GM12875 (cell line): ENCODE measurements around the gene PAPSS1.

Source experiments
- H3K4me3 ChIP-seq: one replicate; pipeline ENCODE4 v1.5.1; 2011; ENCODE audit warnings: low read depth, low read length, control low read depth
- TF ChIP-seq, protein P1 (sequence below): IDR thresholded peaks from 2 replicates; pipeline ENCODE4 v1.5.1; 2011; ENCODE audit warnings: low read depth, mild to moderate bottlenecking, control low read depth, inconsistent platforms, low read length, moderate library complexity, borderline replicate concordance; ENCODE audit not compliant: insufficient read depth

Gene PAPSS1

DNA sequence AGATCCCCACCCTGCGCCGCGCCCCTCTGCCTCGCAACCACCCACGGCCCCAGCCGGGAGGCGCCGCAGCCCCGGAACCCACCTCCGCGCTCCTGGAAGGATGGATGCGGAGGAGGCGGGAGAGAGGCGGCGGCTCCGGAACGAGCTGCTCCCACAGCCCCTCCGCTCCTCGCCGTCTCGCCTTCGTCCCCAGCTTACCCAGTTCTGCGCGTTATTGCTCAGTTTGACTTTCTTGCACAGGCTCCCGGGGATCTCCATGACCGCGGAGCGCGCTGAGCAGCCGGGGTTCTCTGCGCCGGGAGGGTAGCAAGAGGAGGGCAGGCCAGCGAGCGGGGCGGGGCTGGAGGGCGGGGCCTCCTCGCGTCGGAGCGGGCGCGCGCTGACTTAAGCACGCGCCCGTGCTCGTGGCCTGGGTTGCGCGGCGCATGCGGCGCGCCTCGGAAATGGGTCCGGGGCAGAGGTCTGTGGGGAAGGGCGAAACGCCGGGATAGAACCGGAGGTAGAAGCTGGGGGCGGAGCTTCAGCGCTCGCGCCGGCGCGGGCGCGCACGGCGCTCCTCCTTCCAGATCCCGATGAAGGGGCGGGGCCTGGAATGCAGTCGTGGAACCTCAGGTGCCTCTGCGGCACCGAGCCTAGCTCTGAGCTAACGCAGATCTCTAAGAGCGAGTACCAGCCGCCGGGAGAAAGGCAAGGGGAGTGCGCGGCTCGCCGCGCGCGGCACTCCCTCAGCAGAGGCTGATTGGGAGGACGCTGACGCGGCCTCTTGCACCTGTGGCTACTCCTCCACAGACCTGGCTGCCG, at the start of gene PAPSS1:
TSS of gene PAPSS1 (minus strand) at position 313 of the 801 bp plus-strand sequence. CDS start at position 258, 55 bp downstream.
- peak within 1 kb of the TSS; percentile 98 for H3K4me3 ChIP-seq
- TF ChIP-seq, protein P1, sequence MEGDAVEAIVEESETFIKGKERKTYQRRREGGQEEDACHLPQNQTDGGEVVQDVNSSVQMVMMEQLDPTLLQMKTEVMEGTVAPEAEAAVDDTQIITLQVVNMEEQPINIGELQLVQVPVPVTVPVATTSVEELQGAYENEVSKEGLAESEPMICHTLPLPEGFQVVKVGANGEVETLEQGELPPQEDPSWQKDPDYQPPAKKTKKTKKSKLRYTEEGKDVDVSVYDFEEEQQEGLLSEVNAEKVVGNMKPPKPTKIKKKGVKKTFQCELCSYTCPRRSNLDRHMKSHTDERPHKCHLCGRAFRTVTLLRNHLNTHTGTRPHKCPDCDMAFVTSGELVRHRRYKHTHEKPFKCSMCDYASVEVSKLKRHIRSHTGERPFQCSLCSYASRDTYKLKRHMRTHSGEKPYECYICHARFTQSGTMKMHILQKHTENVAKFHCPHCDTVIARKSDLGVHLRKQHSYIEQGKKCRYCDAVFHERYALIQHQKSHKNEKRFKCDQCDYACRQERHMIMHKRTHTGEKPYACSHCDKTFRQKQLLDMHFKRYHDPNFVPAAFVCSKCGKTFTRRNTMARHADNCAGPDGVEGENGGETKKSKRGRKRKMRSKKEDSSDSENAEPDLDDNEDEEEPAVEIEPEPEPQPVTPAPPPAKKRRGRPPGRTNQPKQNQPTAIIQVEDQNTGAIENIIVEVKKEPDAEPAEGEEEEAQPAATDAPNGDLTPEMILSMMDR: no peak

DNA sequence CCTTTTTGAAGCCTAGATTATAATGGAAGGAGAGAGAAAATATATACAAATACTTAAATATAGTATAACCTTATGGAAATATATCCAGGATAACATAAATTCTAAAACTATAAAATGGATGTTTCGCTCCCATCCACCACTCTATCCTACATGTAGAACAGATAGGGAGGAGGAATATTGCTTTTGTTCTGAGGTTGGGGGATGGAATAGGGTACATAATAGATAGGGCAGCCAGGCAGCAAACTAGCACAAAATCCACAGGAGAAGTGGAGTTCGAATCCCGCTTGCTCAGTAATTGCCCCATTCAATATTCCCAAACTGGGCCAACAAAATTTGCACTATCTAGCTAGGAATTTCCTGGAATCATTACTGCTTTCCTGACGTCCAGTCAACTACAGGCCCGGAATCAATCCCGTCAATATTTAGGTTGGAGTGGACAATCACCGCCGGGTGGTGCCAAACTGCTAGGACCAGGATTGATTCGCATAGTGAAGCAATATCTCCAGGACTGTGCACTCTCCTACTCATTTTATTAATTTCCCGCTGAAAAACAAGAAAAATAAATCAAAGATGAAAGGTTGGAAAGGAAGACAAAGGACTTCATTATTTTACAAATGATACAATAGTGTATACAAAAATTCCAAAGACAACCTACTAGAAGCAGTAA, 40.4 kb upstream of the PAPSS1 start:
- H3K4me3 ChIP-seq: no peak overlapping the region
- TF ChIP-seq, protein P1: no peak

DNA sequence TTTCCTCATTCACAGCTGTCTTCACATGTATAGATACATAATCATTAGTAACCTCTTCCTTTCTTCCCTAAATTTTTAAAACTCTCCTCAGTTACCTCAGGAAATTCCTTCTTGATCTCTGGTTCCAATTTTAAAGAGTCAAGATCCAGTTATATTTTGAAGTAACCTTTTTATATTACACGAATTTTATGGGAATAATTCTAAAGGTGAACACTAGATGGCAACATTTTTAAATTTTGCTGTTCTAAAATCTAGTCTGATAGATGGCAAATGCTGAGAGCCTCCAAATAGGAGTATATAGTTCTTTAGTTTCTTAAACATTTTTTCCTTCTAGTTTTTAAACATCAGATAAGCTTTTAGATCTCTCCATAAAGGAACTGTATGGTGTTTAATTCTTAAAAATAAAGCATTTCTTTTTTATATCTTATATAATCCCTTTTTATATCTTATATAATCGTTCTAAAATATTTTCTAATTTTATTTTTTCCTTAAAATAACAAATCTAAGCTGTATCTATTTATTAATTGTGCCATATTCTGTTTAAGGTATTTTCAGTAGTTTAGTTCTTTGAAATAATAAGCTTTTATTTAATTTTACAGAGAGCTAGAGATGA, 37.9 kb upstream of the PAPSS1 start:
- TF ChIP-seq, protein P1: no peak
- H3K4me3 ChIP-seq: no peak overlapping the region

GRCh38 chr4:107757283-107757682, 37.2 kb upstream of the PAPSS1 start:
- H3K4me3 ChIP-seq: no peak overlapping the region
- TF ChIP-seq, protein P1: no peak

DNA sequence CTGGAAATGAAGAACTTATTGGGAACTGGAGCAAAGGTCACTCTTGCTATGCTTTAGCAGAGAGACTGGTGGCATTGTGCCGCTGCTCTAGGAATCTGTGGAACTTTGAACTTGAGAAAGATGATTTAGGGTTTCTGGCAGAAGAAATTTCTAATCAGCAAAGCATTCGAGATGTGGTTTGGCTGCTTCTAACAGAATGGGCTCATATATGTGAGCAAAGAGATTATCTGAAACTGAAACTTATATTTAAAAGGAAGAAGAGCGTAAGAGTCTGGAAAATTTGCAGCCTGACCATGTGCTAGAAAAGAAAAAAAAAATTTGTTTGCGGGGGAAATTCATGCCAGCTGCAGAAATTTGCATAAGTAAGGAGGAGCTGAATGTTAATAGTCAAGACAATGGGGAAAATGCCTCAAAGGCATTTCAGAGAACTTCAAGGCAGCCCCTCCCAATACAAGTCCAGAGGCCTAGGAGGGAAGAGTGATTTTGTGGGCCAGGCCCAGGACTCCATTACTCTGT, 35.9 kb upstream of the PAPSS1 start:
- TF ChIP-seq, protein P1: no peak

DNA sequence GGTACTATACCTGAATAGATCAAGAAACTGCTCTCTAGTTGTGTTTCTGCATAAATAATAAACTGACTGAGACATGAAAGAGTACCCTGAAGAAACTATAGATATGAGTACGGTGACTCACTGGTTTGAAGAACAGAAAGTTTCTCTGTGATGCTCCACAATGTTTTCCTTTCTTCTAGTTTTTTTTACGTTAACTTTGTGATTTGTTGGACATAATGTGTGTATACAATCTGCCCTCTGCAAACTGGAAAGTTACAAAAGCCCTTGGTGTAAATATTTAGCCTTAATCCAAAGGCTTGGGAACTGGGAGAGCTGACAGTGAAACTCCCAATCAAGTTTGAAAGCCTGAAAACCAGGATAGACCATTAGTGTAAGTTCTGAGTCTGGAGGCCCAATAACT, 31.6 kb upstream of the PAPSS1 start:
- TF ChIP-seq, protein P1: no peak
- no peak overlapping the region for H3K4me3 ChIP-seq

More for the DNA sequence above, 35.9 kb upstream of the PAPSS1 start:
- H3K4me3 ChIP-seq: no peak overlapping the region
